GM21360 (cell line): ENCODE results near the gene TMEM38B.

Experiments
- ATAC-seq: cut with Tn5 transposase; IDR thresholded peaks from one replicate; pipeline ENCODE4 v1.9.1; 2021; ENCODE audit warnings: mild to moderate bottlenecking, moderate library complexity; ENCODE audit not compliant: unreplicated experiment

Gene TMEM38B

DNA sequence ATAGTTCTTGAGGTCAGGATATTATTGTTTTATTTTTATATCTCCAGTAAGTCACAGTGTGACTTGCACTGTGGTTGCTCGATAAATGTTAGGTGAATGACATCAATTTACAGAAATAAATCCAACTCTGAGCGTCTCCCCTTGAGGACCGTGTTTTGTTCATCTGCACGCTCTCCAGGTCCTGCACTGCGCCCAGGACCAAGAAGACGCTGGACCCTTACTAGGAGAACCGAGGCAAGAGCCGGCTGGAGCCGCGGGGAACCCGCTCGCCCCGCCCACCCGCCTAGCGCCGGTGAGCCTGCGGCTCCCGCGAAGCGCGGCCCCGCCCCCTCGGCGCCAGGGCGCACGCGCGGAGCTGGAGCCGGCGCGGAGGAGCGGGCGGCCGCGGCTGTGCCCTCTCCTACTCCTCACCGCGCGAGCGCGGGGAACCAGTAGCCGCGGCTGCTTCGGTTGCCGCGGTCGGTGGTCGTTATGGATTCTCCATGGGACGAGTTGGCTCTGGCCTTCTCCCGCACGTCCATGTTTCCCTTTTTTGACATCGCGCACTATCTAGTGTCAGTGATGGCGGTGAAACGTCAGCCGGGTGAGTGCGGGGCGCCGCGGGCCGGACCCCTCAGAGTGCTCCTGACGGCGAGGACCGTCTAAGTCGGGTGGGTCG lies at the start of gene TMEM38B:
TMEM38B (plus strand) TSS at position 352 of the 658 bp plus-strand sequence; CDS start at position 472, 120 bp downstream.
- peak; percentile 70 for ATAC-seq

- no peak for ATAC-seq
Observed at GRCh38 chr9:105646879-105647594, 47.3 kb upstream of the TMEM38B start.

DNA sequence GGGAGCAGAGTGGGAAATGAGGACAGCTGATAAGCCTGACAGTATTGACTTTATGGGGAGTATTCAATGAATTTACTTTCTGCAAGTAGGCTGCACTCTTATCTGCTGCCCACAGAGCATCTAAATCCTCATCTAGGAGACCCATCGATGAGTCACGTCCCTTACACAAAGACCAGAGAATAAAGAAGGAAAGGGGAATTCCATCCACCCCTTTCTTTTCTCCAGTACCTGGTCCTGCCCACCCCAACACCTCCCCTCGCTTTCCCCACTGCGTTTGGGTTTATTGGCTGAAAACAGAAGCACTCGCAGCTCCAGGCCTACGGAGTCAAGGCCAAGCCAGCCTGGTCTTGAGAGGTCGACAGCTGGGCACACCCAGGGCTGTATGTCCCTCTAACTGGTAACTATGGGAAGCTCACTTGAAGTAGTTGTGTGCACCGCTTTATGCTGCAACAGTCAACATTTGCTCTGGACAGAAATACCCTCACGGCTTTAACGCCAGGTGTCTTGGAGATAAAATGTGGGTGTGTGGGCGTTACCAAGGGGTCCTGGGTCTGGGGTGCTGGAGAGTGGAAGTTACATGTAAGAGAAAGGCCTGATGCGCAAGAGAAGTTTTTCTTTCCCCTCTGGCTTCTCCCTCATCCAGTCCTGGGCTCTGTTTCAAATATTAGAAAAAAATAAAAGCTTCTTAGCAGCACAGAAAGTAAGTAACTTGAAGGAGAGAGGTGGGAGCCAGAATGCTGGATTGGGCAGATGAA lies 46.6 kb upstream of the TMEM38B start:
- ATAC-seq, result no peak

DNA sequence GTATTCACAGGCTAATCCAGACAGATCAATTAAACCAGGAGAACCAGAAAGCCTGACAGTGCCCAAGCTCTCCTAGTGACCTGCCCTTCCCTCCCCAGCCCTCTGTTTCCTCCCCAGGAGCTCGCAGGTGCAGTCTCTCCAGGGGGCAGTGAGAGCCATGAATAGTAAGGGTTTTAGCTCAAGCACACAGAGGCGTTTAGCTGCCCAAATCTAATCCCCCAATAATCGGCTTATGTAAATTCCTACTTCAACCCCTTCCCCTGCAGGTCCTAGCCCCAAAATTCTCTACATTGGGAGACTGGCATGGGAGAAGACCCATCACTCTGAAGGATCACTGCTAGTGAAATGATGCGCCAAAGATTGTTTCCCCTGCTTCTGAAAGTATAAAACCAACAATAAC lies 42.5 kb upstream of the TMEM38B start:
- no peak for ATAC-seq

- ATAC-seq, result peak; percentile 61
Observed at GRCh38 chr9:105656131-105656921, 38.0 kb upstream of the TMEM38B start.

DNA sequence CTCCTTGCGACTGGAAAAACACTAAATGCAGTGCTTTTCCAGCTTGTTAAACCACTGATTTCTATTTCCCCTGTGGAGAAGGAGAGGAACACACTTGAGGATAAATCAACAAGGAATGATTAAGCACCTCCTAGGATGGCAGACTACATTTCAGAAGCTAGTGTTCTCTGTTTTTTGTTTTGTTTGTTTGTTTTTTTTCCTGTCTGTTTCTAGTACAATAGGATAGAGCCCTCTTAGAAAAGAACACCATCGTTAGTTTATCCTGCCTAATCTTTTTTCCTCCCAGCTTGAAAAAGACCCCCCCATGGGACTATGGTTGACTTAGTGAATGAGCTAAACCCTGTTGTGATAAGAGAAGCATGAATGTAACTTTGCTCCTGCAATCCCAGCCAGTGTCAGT lies 36.0 kb upstream of the TMEM38B start:
- no peak for ATAC-seq

GRCh38 chr9:105661011-105661410 lies 33.3 kb upstream of the TMEM38B start:
- no peak for ATAC-seq

DNA sequence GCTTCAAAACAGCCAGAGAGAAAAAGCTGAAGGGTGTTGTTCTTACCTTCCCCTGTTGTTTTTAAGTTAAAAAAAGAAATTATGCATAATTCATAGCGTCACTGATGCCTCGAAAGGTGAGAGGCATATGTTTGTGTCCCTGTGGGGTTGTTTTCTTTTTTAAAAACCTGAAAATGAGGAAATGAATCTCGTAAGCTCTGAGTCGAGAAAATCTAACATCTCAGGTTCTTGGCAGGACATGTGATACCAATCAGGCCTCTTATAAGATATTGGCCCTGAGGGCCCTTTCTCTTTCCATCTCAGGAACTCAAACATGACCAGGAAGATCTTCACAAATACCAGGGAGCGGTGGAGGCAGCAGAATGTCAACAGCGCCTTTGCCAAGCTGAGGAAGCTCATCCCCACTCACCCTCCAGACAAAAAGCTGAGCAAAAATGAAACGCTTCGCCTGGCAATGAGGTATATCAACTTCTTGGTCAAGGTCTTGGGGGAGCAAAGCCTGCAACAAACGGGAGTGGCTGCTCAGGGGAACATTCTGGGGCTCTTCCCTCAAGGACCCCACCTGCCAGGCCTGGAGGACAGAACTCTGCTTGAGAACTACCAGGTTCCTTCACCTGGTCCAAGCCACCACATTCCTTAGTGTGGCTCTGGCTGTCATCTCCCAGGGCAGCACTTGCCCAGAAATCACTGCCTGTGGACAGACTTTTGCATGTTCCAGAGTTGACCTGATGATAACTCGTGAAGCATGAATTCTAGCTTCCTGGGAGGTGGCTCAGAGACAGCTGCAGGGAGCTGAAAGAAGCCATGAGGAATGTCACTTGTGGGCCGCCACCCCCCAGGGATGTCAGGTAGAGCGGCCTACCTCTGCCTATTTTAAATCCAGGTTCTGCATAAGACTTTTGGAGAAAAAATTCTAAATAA lies 31.9 kb upstream of the TMEM38B start, which contains the start of gene TAL2:
TAL2 (plus strand) TSS at position 274 of the 921 bp plus-strand sequence; CDS start at position 314, 40 bp downstream.
- ATAC-seq, result peak; percentile 87

- ATAC-seq, result no peak
Observed at GRCh38 chr9:105663914-105664313, 30.4 kb upstream of the TMEM38B start.

GRCh38 chr9:105667867-105668266 lies 26.5 kb upstream of the TMEM38B start:
- ATAC-seq, result no peak

- ATAC-seq, result no peak
Observed at GRCh38 chr9:105670315-105670714, 24.0 kb upstream of the TMEM38B start.

DNA sequence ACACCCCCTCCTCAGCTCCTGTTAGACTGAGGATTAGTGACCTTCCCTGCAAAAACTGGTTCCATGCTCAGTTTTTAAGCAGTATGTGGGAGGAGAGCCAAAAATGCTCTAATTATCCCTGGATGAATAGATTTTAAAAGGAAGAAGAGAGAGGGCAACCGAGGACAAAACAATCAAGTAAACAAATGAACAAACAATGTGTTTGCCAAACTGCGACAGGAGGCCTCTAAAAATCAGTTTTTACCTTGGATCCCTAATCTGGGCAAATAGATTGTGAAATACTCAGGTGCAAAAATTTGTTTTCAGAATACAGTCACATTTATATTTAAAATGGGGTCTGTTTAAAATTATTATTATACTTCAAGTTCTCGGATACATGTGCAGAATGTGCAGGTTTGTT lies 23.6 kb upstream of the TMEM38B start:
- no peak for ATAC-seq

GRCh38 chr9:105672711-105673234 lies 21.6 kb upstream of the TMEM38B start:
- no peak for ATAC-seq

- ATAC-seq, result no peak
Observed at GRCh38 chr9:105673850-105674387, 20.4 kb upstream of the TMEM38B start.

- ATAC-seq, result no peak
Observed at GRCh38 chr9:105676351-105676923, 17.9 kb upstream of the TMEM38B start.

DNA sequence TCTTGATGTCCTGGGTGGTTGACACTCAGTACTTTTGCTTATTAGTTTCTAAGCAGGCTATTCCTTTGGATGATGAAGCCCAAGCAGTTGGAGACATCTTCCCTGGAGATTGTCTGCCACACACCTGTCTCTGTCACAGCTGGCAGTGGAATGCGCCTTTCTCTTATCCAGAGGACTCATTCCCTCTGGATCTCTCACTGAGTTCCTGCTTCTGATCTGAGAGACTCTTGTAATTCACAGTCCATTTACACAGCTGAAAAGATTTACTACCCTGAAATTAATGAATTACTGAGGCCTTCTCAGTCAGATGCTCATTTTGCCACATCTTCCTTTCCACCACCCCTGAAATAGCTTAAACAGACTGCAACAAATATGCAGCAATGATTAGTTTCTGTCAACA lies 16.2 kb upstream of the TMEM38B start:
- ATAC-seq, result no peak

- ATAC-seq, result no peak
Observed at GRCh38 chr9:105678781-105679180, 15.6 kb upstream of the TMEM38B start.

GRCh38 chr9:105679257-105680022 lies 14.9 kb upstream of the TMEM38B start:
- no peak for ATAC-seq
